Spleen (tissue), 7 donors: ENCODE measurements around the gene SLC25A13.

ENCODE experiments used
- CTCF ChIP-seq, 11 experiments: fragments of 200-600 bp in 7 of 11; fragments of 450-650 bp in 4 of 11; sonication (generic) in 4 of 11; IDR thresholded peaks in 8 of 11; conservative IDR thresholded peaks in 3 of 11; 1 replicate in 7 of 11; 2 replicates in 4 of 11; pipeline versions ENCODE4 v1.4.0 to v1.8.0; 2016 to 2021; ENCODE audit warnings: antibody characterized with exemption in 11 of 11, inconsistent platforms in 4 of 11, mild to moderate bottlenecking in 1 of 11
- POLR2A ChIP-seq, 3 donors: fragments of 450-650 bp; IDR thresholded peaks; one replicate each; pipeline ENCODE4 v1.5.1; 2017; ENCODE audit warnings: antibody characterized with exemption in 3 of 3, mild to moderate bottlenecking in 1 of 3
- donor health status: DM: no; HTN: no; CAD: no; lungs with moderate emphysema.
- donor health status: DM: no; HTN: no; CAD: no.
- donor health status: DM: no; HTN: no; CAD: no.

DNA sequence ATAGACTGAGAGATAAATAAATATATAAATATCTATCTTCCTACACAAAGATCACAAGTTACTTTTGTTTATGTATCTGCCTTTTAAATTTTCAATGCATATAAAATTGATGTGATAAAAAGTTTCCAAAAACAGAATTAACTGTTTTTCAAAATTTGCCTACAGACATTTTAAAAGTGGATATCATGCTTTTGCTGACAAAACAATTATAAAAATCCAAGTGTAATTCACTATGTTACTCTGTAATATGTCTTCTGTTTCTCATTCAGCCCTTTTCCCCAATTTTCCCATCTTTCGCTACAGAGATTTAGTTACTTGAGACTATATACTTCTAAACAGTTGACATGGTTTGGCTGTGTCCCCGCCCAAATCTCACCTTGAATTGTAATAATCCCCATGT, 37.7 kb downstream of the SLC25A13 start:
- no peak for TF ChIP-seq CTCF (IDR thresholded peaks at IDR 0.05 in 8 of 11, conservative IDR thresholded peaks at IDR 0.05 in 3 of 11)
- TF ChIP-seq POLR2A (IDR thresholded peaks at IDR 0.05): no peak
